ENCODE measurements around the gene ITM2C.

Gene ITM2C, protein sequence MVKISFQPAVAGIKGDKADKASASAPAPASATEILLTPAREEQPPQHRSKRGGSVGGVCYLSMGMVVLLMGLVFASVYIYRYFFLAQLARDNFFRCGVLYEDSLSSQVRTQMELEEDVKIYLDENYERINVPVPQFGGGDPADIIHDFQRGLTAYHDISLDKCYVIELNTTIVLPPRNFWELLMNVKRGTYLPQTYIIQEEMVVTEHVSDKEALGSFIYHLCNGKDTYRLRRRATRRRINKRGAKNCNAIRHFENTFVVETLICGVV

DNA sequence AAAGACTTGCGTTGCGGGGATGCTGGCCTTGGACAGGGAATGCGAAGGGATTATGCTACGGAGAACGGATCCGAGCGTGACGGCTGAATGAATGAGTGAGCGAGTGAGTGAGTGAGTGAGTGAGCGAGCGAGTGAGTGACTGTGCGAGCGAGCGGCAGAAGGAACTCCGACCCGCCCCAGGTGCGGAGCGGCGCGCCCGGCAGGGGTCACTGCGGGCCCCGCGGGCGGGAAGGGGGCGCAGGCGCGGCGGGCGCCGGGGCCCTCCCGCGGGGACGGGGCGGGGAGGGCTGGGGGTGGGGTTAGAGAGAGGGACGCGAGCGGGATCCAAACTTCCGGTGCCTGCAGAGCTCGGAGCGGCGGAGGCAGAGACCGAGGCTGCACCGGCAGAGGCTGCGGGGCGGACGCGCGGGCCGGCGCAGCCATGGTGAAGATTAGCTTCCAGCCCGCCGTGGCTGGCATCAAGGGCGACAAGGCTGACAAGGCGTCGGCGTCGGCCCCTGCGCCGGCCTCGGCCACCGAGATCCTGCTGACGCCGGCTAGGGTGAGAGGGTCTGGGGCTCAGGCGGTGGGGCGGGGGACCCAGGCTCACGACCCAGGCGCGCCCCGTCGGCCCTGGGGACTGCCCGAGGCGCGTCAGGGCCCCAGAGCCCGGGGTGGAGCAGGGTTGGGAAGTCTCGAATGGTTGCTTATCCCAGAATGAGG is at the start of gene ITM2C:
Gene ITM2C (plus strand): TSS at position 338 of the 702 bp plus-strand sequence. CDS start 84 bp downstream, at position 422.
- DNase-seq (ENCODE audit: insufficient read length, low spot score) (peak; percentile 91), FAIRE-seq (peak; percentile 83)

DNA sequence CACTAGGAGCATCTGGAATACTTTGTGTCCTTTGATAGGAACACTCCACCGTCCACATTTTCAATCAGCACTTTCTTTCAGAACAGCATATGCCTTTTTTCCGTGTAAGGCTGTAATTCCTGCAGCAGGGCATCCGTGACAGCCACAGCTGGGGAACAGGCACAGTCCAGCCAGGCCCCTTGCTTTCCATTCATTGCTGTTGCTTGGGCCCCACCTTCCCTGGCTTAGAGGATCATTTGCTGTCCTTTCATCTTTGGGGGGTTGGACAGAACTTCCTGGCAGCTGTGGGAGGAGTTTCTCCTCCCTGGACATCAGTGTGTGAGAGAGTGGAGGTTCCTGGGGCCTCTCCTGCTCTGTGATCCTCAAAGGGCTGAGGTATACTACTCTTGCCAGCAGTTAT is 49.7 kb upstream of the ITM2C start:
- FAIRE-seq (no peak), DNase-seq (ENCODE audit: insufficient read length, low spot score) (no peak)

DNA sequence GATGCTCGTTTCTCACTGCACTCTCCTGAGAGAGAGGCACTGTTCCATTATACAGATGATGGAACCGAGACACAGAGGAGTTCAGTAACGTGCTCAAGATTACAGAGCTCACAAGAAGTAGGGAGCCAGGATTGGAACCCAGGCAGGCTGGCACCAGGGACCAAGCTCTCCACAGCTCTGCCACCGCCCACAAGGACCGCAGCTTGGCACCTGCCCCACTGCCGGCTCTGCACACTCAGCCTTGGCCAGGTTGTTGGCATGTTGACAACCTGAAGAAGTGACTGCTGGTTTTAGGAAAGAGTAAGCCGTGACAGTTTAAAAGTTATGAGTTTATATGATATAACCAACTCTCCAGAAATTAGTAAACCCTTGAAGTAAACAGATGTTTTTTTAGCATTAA is 48.0 kb upstream of the ITM2C start:
- DNase-seq (ENCODE audit: insufficient read length, low spot score) (no peak), FAIRE-seq (no peak)

DNA sequence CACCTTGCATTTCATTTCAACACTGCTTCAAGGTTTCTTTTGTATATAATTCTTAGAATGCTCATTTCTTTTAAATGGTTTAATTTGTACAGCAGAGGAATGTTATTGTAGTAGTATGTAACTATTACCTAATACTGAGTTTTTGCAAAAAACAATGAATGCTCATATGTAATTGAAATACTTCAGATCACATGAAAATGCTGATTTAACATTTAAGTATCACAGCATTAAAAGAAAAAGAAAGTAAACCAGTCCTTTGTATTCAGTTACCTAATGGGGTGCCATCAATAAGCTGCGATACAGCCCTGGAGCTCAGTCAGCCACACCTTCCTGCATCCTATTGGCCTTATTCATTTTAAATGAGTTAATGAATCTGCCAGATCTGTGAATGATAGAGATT is 45.3 kb upstream of the ITM2C start:
- no peak for DNase-seq (ENCODE audit: insufficient read length, low spot score)
- FAIRE-seq: no peak

DNA sequence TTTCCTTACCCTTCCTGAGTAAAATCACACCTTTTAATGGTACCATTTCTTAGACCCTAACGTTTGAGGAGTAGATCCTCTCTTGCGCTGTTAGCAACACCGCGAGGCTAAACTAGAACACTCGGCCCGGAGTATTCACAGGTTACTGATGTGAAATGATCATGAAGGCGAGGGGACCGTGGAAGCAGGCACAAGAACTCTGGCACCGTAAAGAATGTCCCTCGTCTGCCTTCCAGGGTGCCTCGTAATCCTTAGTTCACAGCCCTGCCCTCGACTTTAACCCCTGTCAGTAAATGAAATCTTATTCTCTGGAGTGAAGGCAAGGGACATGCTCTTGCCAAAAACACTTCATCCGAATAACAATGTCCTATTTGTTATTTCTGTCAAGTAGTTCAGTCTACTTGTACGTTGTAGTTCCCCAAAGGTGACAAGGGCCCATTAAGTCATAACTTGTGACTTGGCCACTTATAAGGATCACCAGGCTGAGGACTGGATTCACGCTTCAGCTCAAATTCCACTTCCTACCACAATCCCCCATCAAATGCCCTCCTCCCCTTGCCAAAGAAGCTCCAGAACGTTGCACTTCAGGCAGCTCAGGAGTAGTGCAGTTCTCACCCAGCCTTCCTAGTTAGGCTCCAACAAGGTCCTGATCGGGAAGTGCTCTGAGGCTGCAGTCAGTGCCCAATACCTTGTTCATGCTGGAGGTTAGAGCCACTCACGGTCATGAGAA is 43.3 kb upstream of the ITM2C start:
- no peak for DNase-seq (ENCODE audit: insufficient read length, low spot score)

DNA sequence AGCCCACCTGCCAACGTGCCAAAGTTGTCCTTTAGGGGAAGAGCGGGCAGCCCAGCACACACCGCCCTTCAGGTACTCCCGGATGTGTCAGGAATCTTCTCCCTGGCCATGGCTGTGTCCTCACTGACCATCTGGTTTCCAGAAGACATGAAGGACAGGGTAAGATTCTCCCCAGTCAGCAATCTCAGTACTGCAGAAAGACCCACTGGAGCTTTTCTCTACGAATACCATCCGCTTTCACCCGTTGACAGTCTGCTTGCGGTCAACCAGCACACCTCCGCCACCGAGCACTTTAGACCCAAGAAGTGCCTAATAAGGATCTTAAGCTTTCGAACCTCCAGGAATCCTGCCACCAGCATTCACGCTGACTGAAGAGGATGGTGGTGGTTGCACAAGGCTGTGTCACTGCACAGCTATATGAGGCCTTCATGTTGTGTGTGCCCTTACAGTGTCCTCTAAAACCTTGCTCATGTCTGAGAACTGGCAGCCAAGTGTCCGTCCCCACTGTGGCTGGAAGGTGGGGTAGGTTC is 42.7 kb upstream of the ITM2C start:
- DNase-seq (ENCODE audit: insufficient read length, low spot score) (no peak), FAIRE-seq (no peak)

More for the DNA sequence above, 43.3 kb upstream of the ITM2C start:
- FAIRE-seq: no peak

DNA sequence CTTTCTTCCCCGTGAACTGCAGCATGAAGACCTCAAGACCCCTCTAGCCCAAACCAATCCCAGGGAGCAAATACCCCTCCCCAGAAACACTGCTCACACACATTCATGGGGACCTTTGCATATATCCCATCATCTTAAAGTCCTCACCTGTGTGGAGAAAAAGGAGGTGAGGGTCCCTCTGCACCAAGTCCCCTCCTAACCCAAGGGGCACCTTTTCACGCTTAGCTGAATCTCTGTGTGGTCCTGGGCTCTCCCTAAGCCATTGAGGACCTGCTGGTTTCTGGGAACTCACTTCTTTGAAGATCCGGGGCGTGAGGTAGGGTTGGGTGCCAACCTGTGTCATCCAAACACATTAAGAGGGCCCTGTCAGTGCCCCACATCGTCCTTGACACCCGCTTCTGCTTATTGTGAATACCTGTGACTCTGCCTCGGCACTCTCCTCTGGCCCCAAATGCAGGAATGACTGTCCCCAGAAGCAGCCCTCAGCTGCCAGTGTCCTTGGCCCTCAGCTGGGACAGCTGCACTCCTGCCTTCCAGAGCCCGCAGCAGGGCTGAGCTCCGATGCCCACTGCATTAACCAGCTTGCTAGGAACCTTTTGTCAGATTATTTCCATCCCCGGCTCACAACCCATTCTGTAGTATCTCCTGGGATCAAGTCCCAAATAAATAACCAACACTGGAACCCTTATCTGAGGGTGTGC is 41.3 kb upstream of the ITM2C start:
- FAIRE-seq (no peak), DNase-seq (ENCODE audit: insufficient read length, low spot score) (no peak)

DNA sequence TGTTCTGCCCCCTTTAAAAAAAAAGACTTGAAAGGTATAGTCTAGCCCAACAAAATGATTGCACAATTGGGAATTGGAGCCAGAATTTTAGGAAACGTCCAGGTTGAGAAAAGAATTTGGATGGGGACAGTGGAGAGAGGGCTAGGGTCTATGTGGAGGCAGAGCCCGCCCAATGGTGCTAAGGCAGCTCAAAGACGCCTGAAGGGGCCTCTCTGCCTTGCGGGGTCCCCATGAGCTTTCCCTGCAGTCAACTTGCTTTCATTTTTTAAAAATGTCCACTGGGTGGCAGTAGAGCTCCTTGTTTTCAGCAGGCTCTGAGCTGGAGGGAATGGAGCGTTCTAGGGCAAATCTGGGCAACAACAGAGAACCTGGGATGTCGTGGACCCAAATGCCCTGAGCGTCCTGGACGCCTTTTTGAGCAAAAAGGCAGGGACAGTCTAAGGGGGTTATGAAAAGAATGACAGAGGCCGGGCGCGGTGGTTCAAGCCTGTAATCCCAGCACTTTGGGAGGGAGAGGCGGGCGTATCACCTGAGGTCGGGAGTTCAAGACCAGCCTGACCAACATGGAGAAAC is 40.2 kb upstream of the ITM2C start:
- peak; percentile 57 for FAIRE-seq
- DNase-seq (ENCODE audit: insufficient read length, low spot score): peak; percentile 79

DNA sequence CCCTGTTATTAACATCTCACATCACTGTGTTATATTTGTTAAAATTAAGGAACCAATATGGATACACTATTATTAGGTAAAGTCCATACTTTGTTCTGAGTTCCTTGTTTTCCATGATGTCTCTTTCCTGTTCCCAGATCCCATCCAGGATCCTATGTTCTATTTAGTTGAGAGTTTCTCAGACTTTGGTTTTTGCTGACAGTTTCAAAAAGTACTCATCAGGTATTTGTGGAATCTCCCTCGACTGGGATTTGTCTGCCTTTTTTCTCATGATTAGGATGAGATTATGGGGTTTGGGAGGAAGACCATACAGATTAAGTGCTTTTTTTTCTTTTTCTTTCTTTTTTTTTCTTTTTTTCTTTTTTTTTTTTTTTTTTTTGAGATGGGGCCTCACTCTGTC is 39.4 kb upstream of the ITM2C start:
- FAIRE-seq: no peak
- DNase-seq (ENCODE audit: insufficient read length, low spot score): no peak

DNA sequence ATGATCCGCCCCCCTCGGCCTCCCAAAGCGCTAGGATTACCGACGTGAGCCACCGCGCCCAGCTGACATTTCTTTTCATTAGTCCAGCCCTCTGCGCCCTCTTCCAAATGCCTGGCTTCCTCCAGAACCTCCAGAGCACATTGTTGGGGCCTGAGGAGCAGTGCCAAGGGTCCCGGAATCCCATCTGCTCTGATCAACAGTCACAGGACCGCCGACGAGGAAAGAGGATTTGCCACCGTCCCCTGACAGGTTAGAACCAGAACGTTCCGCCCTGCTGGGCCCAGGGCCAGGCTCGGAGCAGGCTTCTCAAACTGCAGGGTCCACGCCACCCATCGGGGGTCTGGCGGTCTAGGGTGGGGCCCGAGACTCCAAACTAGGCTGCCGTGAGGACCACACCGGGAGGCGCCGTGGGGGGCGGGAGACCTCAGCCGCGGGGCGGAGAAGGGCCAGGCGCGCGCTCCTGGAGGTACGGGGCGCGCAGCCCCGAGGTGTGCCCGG is 36.9 kb upstream of the ITM2C start:
- FAIRE-seq (no peak), DNase-seq (ENCODE audit: insufficient read length, low spot score) (no peak)

DNA sequence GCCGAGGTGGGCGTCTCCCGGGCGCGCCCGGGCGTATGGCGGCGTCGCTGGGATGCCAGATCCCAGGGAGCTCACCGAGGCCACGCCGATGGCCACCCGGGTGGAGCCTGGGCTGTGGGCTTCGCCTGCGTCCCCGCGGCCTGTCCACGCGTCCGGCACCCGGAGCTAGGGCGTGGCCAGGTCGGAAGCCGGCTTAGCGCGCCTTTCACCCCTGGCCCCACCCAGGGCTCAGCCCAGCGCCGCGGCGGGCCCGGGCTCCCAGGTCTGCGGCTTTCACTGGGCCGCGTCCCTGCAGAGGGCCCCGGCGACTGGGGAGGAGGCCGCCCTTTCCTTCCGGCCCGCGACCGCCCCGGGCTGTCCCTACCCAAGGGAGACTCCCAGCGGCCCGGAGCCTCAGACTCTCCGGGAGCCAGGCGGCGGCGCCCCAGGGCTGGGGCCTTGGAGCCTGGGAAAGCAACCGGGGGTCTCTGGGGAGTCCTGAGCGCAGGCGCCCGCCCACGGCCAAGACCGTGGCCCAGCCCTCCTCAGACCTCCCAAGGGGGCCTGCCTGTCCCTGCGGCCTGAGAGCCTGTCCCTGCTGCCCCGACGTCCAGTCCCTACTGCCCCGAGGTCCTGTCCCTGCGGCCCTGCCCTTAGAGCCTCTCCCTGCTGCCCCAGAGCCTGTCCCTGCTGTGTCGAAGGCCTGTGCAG is 36.3 kb upstream of the ITM2C start:
- DNase-seq (ENCODE audit: insufficient read length, low spot score) (no peak), FAIRE-seq (no peak)

DNA sequence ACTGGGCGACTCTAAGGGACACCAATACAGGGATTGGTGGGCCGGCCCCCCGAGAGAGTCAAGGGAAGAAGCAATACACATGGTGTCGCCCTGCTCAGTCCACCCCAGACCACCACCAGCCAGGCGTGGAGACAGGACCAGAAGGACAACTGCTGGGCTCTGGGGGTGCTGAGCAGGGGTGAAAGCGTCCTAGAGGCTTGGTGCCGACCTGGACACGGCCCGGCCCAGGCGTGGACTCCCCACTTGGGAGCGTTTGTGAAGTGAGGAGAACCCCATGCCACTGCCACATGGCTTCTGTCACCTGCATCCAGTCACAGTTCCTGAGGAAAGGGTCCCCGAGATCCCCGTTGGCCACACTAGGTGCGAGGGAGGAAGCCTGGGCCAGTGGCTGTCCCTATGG is 35.4 kb upstream of the ITM2C start:
- no peak for FAIRE-seq
- DNase-seq (ENCODE audit: insufficient read length, low spot score): no peak

DNA sequence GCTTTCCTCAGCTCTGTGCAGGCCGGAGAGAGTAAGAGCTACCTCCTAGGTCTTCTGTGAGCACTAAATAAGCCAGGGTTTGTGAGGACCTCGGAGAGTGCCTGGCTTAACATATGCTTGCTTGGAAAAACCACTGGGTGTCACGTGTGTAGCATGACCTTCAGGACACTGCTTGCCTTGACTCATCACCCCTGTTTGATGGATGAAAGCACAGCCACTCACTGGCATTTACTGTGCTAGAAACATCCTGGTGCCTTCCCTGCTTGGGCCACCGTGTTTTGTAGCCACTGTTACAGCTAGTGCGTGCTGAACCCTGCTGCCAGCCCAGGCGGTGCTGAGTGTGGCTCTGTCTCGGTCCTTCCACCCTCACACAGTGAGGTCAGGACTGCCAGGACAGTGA is 34.8 kb upstream of the ITM2C start:
- FAIRE-seq (no peak), DNase-seq (ENCODE audit: insufficient read length, low spot score) (no peak)

DNA sequence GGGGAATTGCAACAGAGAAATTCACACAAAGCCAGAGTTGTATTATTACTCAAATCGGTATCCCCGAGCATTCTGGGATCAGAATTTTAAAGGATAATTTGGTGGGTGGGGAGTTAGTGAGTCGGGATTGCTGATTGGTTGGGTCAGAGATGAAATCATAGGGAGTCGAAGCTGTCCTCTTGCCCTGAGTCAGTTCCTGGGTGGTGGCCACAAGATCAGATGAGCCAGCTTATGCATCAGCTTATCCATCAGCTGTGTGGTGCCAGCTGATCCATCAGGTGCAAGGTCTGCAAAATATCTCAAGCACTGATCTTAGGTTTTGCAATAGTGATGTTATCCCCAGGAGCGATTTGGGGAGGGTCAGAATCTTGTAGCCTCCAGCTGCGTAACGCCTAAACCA is 34.3 kb upstream of the ITM2C start:
- DNase-seq (ENCODE audit: insufficient read length, low spot score): no peak
- FAIRE-seq: no peak

DNA sequence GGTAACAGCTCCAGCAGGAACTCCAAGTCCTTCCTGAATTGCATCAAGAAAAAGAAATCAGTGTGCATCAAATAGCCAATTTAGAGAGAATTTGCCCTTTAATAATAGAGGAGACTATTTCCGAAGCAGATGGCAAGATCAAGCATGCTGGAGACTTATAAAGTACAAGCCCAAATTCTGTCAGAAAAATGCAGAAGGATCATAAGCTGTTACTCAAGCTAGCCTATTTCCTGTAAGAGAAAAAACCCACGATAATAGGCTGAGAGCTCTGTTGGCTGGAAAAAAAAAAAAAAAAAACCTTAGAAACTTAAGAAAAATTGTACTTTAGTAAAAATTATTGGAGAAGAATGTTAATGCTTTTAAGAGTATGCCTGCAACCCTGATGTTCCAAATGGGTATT is 24.4 kb upstream of the ITM2C start:
- DNase-seq (ENCODE audit: insufficient read length, low spot score) (no peak), FAIRE-seq (no peak)

DNA sequence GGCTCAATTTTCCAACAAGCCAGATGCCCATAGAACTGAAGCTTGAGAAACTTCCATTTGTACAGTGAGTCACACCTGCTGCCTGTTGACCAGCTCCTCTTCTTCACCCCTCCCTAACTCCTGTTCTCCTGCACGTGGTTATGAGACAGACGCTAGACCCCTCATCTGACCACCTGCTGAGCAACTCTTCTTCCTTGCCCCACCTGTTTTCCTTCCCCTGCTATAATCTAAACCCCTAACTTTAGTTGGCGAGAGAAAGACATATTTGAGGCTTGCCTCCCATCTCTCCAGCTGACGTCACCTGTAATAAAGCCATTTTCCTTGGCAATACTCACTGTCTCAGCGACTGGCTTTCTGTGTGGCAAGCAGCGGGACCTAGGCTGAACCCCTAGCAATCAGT is 22.3 kb upstream of the ITM2C start:
- FAIRE-seq: no peak
- no peak for DNase-seq (ENCODE audit: insufficient read length, low spot score)

DNA sequence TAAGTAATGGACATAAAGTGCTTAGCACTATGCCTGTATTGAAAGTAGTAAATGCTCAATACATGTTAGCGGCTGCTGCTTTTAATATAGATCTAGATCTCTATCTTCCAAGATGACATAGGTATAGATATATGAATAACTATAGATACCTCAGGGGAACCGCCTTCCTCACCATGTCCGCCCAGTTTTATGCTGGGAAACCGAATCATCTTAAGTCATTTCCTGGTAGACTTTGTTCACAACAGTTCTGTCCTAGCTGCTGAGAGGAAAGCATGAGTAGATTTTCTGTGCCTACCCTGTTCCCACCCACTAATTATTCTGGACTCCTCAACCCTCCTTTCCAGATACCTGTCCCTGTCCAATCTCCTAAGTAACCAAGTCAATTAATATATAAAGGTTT is 21.6 kb upstream of the ITM2C start:
- FAIRE-seq: no peak
- no peak for DNase-seq (ENCODE audit: insufficient read length, low spot score)

DNA sequence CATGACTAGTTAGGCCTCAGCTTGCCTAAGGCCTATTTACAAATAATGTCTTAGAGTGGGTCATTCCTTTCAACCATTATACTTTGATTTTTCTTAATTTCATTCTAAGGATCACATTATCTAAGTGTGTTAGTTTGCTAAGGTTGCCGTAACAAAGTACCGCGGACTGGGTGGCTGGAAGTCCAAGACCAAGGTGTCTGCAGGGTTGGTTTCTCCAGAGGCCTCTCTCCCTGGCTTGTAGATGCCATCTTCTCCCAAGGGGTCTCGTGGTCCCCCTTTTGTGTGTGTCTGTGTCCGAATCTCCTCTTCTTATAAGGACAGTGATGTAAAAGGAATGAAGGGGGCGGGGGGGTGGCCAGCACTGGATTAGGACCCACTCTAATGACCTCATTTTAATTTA is 18.4 kb upstream of the ITM2C start:
- no peak for FAIRE-seq
- DNase-seq (ENCODE audit: insufficient read length, low spot score): no peak

DNA sequence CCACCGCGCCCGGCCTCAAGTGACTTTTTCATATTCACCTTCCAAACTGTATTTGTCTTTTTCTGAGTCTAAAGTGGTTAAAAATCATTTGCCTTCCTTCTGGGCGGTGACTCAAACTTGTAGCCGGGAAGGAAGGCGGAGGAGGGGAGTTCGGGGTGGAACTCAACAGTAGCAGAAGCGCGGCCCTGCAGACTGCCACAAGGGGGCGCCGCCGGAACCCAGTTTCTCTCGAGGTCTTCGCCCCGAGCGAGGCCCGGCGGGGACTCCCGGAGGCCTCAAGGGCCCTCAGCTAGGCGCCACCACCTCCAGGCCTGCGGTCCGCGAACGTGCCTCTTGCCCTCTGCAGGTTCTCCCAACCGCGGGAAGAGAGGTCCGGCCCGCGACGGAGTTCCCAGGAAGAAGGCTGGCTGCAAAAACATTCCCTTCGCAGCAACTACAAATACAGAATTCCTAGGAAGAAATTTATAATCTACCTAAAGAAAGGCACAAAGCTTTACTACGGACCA is 16.8 kb upstream of the ITM2C start:
- peak; percentile 86 for DNase-seq (ENCODE audit: insufficient read length, low spot score)
- FAIRE-seq: no peak

Measured in HTR-8/SVneo (cell line).